H9 (cell line): ENCODE data around the gene YDJC. TPM values are rescaled to one million over a fixed set of nuclear protein-coding genes. Genes with fewer than 3 reads are reported as not detected.

Experiments
- DNase-seq: peaks from one replicate; pipeline ENCODE4 v3.0.0-alpha.2; 2017
- H2AFZ ChIP-seq: one replicate; pipeline ENCODE4 v1.6.1; 2013; ENCODE audit warnings: mild to moderate bottlenecking, low read length, control low read depth, moderate library complexity
- H2AK5ac ChIP-seq: 2 replicates; pipeline ENCODE4 v1.6.1; 2013; ENCODE audit warnings: low read length, control low read depth, mixed read lengths; ENCODE audit not compliant: insufficient read length
- H2BK120ac ChIP-seq: one replicate; pipeline ENCODE4 v1.6.1; 2013; ENCODE audit warnings: low read depth, mild to moderate bottlenecking, low read length, control low read depth, inconsistent platforms; ENCODE audit not compliant: poor library complexity, severe bottlenecking
- H2BK12ac ChIP-seq: 2 replicates; pipeline ENCODE4 v1.6.1; 2013; ENCODE audit warnings: low read length, control low read depth, mixed read lengths, low read depth; ENCODE audit not compliant: insufficient read length
- H2BK15ac ChIP-seq: 2 replicates; pipeline ENCODE4 v1.6.1; 2013; ENCODE audit warnings: low read depth, low read length, control low read depth
- H2BK20ac ChIP-seq: one replicate; pipeline ENCODE4 v1.6.1; 2013; ENCODE audit warnings: low read depth, mild to moderate bottlenecking, low read length, control low read depth, inconsistent platforms; ENCODE audit not compliant: poor library complexity, severe bottlenecking
- H2BK5ac ChIP-seq: 2 replicates; pipeline ENCODE4 v1.6.1; 2013; ENCODE audit warnings: low read length, control low read depth, mixed read lengths; ENCODE audit not compliant: insufficient read length
- H3K14ac ChIP-seq: 2 replicates; pipeline ENCODE4 v1.6.1; 2013; ENCODE audit warnings: low read length, control low read depth; ENCODE audit not compliant: insufficient read depth
- H3K18ac ChIP-seq: 2 replicates; pipeline ENCODE4 v1.6.1; 2013; ENCODE audit warnings: low read depth, mild to moderate bottlenecking, mixed read lengths, low read length, control low read depth; ENCODE audit not compliant: insufficient read length
- H3K23ac ChIP-seq: 2 replicates; pipeline ENCODE4 v1.6.1; 2013; ENCODE audit warnings: low read length, control low read depth, mixed read lengths, low read depth; ENCODE audit not compliant: insufficient read length
- H3K23me2 ChIP-seq: 2 replicates; pipeline ENCODE4 v1.6.1; 2013; ENCODE audit warnings: low read depth, mild to moderate bottlenecking, mixed read lengths, low read length, control low read depth; ENCODE audit not compliant: insufficient read length, poor library complexity, severe bottlenecking
- H3K27ac ChIP-seq: 2 replicates; pipeline ENCODE4 v1.5.1; 2013; ENCODE audit warnings: low read length, control low read depth, mixed read lengths, low read depth; ENCODE audit not compliant: insufficient read length
- H3K27me3 ChIP-seq: 2 replicates; pipeline ENCODE4 v1.6.1; 2013; ENCODE audit warnings: low read length, control low read depth, inconsistent platforms; ENCODE audit not compliant: insufficient read depth
- H3K4ac ChIP-seq: 2 replicates; pipeline ENCODE4 v1.6.1; 2013; ENCODE audit warnings: low read depth, mild to moderate bottlenecking, control low read depth, inconsistent platforms, low read length, moderate library complexity
- H3K4me1 ChIP-seq: 2 replicates; pipeline ENCODE4 v1.6.1; 2013; ENCODE audit warnings: low read length, control low read depth, inconsistent platforms; ENCODE audit not compliant: insufficient read depth
- H3K4me2 ChIP-seq: 2 replicates; pipeline ENCODE4 v1.6.1; 2013; ENCODE audit warnings: low read length, control low read depth, mixed read lengths; ENCODE audit not compliant: insufficient read length, insufficient read depth
- H3K56ac ChIP-seq: 2 replicates; pipeline ENCODE4 v1.6.1; 2013; ENCODE audit warnings: low read depth, mild to moderate bottlenecking, mixed read lengths, low read length, control low read depth; ENCODE audit not compliant: insufficient read length
- H3K79me1 ChIP-seq: 2 replicates; pipeline ENCODE4 v1.6.1; 2013; ENCODE audit warnings: low read depth, mild to moderate bottlenecking, moderate library complexity, low read length, control low read depth, inconsistent platforms; ENCODE audit not compliant: insufficient read depth, poor library complexity, severe bottlenecking
- H3K79me2 ChIP-seq: 2 replicates; pipeline ENCODE4 v1.6.1; 2013; ENCODE audit warnings: low read length, control low read depth, inconsistent platforms; ENCODE audit not compliant: insufficient read depth
- H3K9ac ChIP-seq: 2 replicates; pipeline ENCODE4 v1.6.1; 2013; ENCODE audit warnings: low read length, control low read depth, mixed read lengths; ENCODE audit not compliant: insufficient read length; ENCODE audit errors: extremely low read depth
- H3K9me3 ChIP-seq: one replicate; pipeline ENCODE4 v1.6.1; 2013; ENCODE audit warnings: low read depth, low read length, inconsistent platforms; ENCODE audit not compliant: control insufficient read depth
- H3T11ph ChIP-seq: one replicate; pipeline ENCODE4 v1.6.1; 2013; ENCODE audit warnings: mild to moderate bottlenecking, low read length, control low read depth, inconsistent platforms
- H4K20me1 ChIP-seq: one replicate; pipeline ENCODE4 v1.6.1; 2013; ENCODE audit not compliant: control insufficient read depth, insufficient read length, insufficient read depth
- H4K5ac ChIP-seq: 2 replicates; pipeline ENCODE4 v1.6.1; 2013; ENCODE audit warnings: low read depth, mild to moderate bottlenecking, mixed read lengths, low read length, control low read depth; ENCODE audit not compliant: insufficient read length
- H4K8ac ChIP-seq: replicated peaks from 2 replicates; pipeline ENCODE4 v1.6.1; 2013; ENCODE audit warnings: low read length, control low read depth, mixed read lengths, low read depth; ENCODE audit not compliant: insufficient read length
- H4K91ac ChIP-seq: 2 replicates; pipeline ENCODE4 v1.6.1; 2013; ENCODE audit warnings: low read depth, mild to moderate bottlenecking, moderate library complexity, mixed read lengths, low read length, control low read depth; ENCODE audit not compliant: insufficient read length
- H3K27ac Mint-ChIP-seq, 3 experiments: 2 replicates in 2 of 3; 3 replicates in 1 of 3; pipeline ENCODE4 v1.8.0; 2020 to 2021; ENCODE audit warnings: mixed read lengths in 3 of 3, mild to moderate bottlenecking in 1 of 3, moderate library complexity in 1 of 3
- H3K27me3 Mint-ChIP-seq: 2 replicates; pipeline ENCODE4 v1.8.0; 2021; ENCODE audit warnings: low read depth, mild to moderate bottlenecking, moderate library complexity, mixed read lengths
- H3K36me3 Mint-ChIP-seq, 3 experiments: 2 replicates in 2 of 3; 3 replicates in 1 of 3; pipeline ENCODE4 v1.8.0; 2020 to 2021; ENCODE audit warnings: low read depth in 3 of 3, mixed read lengths in 3 of 3; ENCODE audit not compliant: insufficient read depth in 1 of 3
- H3K4me1 Mint-ChIP-seq, 2 experiments: 2 replicates each; pipeline ENCODE4 v1.8.0; 2020; ENCODE audit warnings: mixed read lengths in 2 of 2
- H3K4me3 Mint-ChIP-seq, 2 experiments: 2 replicates in 1 of 2; 3 replicates in 1 of 2; pipeline ENCODE4 v1.8.0; 2020 to 2021; ENCODE audit warnings: mild to moderate bottlenecking in 2 of 2, mixed read lengths in 2 of 2, moderate library complexity in 1 of 2
- H3K9me3 Mint-ChIP-seq, 2 experiments: 2 replicates in 1 of 2; 3 replicates in 1 of 2; pipeline ENCODE4 v1.8.0; 2020; ENCODE audit warnings: mild to moderate bottlenecking in 2 of 2, mixed read lengths in 2 of 2, moderate library complexity in 1 of 2
- CTCF ChIP-seq: fragments of 200-600 bp; sonication (generic); conservative IDR thresholded peaks from 3 replicates; pipeline ENCODE4 v1.8.0; 2021; ENCODE audit warnings: antibody characterized with exemption, mild to moderate bottlenecking
- WGBS: extraction: QIAGEN DNeasy Blood & Tissue Kit; methylation state at CpG from one replicate; pipeline ENCODE4 v1.1.7; 2013; ENCODE audit warnings: missing lambda C conversion rate, low lambda C conversion rate, mixed read lengths; ENCODE audit not compliant: insufficient read length; ENCODE audit errors: extremely low coverage; 5-methylcytosine and 5-hydroxymethylcytosine counted together
- total RNA-seq: library from RNA; stranded (reverse); gene quantifications from 2 replicates; pipeline ENCODE4 v1.2.1, GENCODE V29; 2021

YDJC gene
- total RNA-seq, 1 experiment from 2014 or later, result 30.2 TPM

GRCh38 chr22:21602579-21602978, 27.2 kb downstream of the YDJC start:
- Histone ChIP-seq H3K9ac (no peak overlapping the region), H2BK20ac (no peak overlapping the region), H3K4me2 (no peak overlapping the region), H2BK120ac (no peak overlapping the region), H3K27me3 (no peaks in the 10 kb centered on the region), H3K27ac (no peak overlapping the region), H4K91ac (no peak overlapping the region), H3K4ac (no peak overlapping the region), H3T11ph (no peak overlapping the region), H4K8ac (no peak overlapping the region), H4K5ac (no peak overlapping the region), H3K23me2 (peaks cover 3% of the 10 kb centered on the region), H3K4me1 (no peaks in the 10 kb centered on the region), H3K79me2 (peaks cover 18% of the 10 kb centered on the region; the same call in 1 of the 2 replicates), H3K9me3 (no peaks in the 10 kb centered on the region), H2AK5ac (no peak overlapping the region), H3K14ac (no peak overlapping the region), H3K18ac (no peak overlapping the region), H3K79me1 (peaks cover 9% of the 10 kb centered on the region), H4K20me1 (peaks cover 2% of the 10 kb centered on the region), H2BK5ac (no peak overlapping the region), H2AFZ (no peak overlapping the region), H3K23ac (no peak overlapping the region), H2BK12ac (no peak overlapping the region), H2BK15ac (no peak overlapping the region), H3K56ac (no peak overlapping the region)
- Mint-ChIP-seq H3K4me3 (no peak overlapping the region), H3K27ac (peak overlapping the region in 2 of 3 experiments; percentile 7 to 57; a peak in 2 of 7 replicates), H3K4me1 (peaks cover 3 to 8% of the 10 kb centered on the region in 2 experiments), H3K36me3 (peaks cover 2 to 19% (median 16%) of the 10 kb centered on the region in 3 experiments; a peak in 6 of 7 replicates), H3K27me3 (no peaks in the 10 kb centered on the region), H3K9me3 (no peaks in the 10 kb centered on the region)
- no peak for TF ChIP-seq CTCF
- WGBS, result no CpG with 5 or more reads among the region's 6 CpGs
- no peak for DNase-seq
